Sigmoid colon (tissue), 7 donors: ENCODE measurements around the gene PRUNE2. TPM values are rescaled to one million over a fixed set of nuclear protein-coding genes. Genes with fewer than 3 reads are reported as not detected.

ENCODE experiments used
- DNase-seq: peaks from one replicate; pipeline ENCODE4 v3.0.0-alpha.2; 2019
- H3K27ac ChIP-seq, 4 donors: fragments of 200-600 bp; sonication (generic); one replicate each; pipeline ENCODE4 v1.5.1; 2016 to 2019; ENCODE audit warnings: mild to moderate bottlenecking in 1 of 4
- H3K27me3 ChIP-seq, 3 donors: fragments of 200-600 bp; sonication (generic); one replicate each; pipeline ENCODE4 v1.5.1; 2019; ENCODE audit warnings: mild to moderate bottlenecking in 1 of 3
- H3K36me3 ChIP-seq, 4 donors: fragments of 200-600 bp; sonication (generic); one replicate each; pipeline ENCODE4 v1.5.1; 2016 to 2019
- H3K4me1 ChIP-seq, 4 donors: fragments of 200-600 bp; sonication (generic); one replicate each; pipeline ENCODE4 v1.5.1; 2017 to 2019
- H3K4me3 ChIP-seq, 4 donors: fragments of 200-600 bp; sonication (generic); one replicate each; pipeline ENCODE4 v1.5.1; 2017 to 2019; ENCODE audit warnings: mild to moderate bottlenecking in 2 of 4, moderate library complexity in 1 of 4
- H3K9me3 ChIP-seq, 4 donors: fragments of 200-600 bp in 3 of 4; sonication (generic) in 3 of 4; one replicate each; pipeline versions ENCODE4 v1.5.1 to v1.6.1; 2013 to 2019
- EP300 ChIP-seq, 4 donors: sonication (generic); formaldehyde crosslinking; IDR thresholded peaks; one replicate each; pipeline ENCODE4 v1.6.1; 2017; ENCODE audit warnings: antibody characterized with exemption in 4 of 4
- POLR2A ChIP-seq, 2 donors: fragments of 450-650 bp; IDR thresholded peaks; one replicate each; pipeline ENCODE4 v1.6.1; 2016; ENCODE audit warnings: antibody characterized with exemption in 2 of 2, mild to moderate bottlenecking in 2 of 2, moderate library complexity in 2 of 2
- POLR2AphosphoS5 ChIP-seq, 4 donors: sonication (generic); formaldehyde crosslinking; IDR thresholded peaks; one replicate each; pipeline ENCODE4 v1.6.1; 2017; ENCODE audit warnings: antibody characterized with exemption in 4 of 4
- WGBS, 2 donors: extraction: QIAGEN DNeasy Blood & Tissue Kit; methylation state at CpG; one replicate each; pipeline ENCODE4 v1.1.7; 2013; 5-methylcytosine and 5-hydroxymethylcytosine counted together
- intact Hi-C: fragments of 100-400 bp; cut with DNase I; formaldehyde crosslinking; loops from one replicate; pipeline ENCODE4 v1.15.1; 2023
- polyA plus RNA-seq, 3 donors: library from polyadenylated mRNA; stranded (reverse); fragments of 200-250 nt; gene quantifications; one replicate each; pipeline ENCODE4 v1.2.3, GENCODE V29; 2013
- total RNA-seq, 4 donors: library from RNA; depleted of rRNA; stranded (reverse); fragments of >200 nt; gene quantifications; one replicate each; pipeline ENCODE4 v1.1.0, GENCODE V29; 2016
- TF ChIP-seq, protein P1 (sequence below), 4 experiments: fragments of 450-650 bp in 3 of 4; fragments of 200-600 bp in 1 of 4; IDR thresholded peaks; one replicate each; pipeline ENCODE4 v1.5.1; 2016 to 2019; ENCODE audit warnings: antibody characterized with exemption in 4 of 4, mild to moderate bottlenecking in 3 of 4, moderate library complexity in 2 of 4
- donor health status: healthy with polysubstance abuse.
- donor health status: Bipolar disorder and iron deficiency.
- donor health status: healthy.

PRUNE2 gene
- total and polyA plus RNA-seq, 7 donors: 7.4 to 536 (median 440) TPM

DNA sequence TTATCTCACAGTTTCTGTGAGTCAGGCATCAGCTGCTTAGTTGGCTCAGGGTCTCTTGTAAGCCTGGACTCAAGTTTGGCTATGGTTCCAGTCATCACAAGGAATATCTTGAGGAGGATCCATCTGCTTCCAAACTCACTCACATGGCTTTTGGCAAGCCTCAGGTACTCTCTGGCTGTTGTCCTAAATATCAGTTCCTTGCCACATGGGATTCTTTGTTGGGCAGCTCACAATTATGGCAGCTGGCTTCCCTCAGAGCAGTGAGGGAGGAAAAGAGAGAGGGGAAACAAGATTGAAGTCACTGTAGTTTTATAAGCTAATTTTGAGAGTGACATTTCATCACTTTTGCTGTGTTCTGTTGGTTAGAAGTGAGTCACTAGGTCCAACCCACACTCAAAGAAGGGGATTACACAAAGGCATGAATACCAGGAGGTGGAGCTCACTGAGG, 302.4 kb downstream of the PRUNE2 start:
- Histone ChIP-seq H3K27ac (no peak overlapping the region), H3K4me3 (no peak overlapping the region), H3K9me3 (no peaks in the 10 kb centered on the region), H3K4me1 (no peaks in the 10 kb centered on the region), H3K36me3 (no peaks in the 10 kb centered on the region), H3K27me3 (peaks cover 0 to 10% (median 0%) of the 10 kb centered on the region in 3 donors)
- no peak for DNase-seq
- TF ChIP-seq, protein P1, sequence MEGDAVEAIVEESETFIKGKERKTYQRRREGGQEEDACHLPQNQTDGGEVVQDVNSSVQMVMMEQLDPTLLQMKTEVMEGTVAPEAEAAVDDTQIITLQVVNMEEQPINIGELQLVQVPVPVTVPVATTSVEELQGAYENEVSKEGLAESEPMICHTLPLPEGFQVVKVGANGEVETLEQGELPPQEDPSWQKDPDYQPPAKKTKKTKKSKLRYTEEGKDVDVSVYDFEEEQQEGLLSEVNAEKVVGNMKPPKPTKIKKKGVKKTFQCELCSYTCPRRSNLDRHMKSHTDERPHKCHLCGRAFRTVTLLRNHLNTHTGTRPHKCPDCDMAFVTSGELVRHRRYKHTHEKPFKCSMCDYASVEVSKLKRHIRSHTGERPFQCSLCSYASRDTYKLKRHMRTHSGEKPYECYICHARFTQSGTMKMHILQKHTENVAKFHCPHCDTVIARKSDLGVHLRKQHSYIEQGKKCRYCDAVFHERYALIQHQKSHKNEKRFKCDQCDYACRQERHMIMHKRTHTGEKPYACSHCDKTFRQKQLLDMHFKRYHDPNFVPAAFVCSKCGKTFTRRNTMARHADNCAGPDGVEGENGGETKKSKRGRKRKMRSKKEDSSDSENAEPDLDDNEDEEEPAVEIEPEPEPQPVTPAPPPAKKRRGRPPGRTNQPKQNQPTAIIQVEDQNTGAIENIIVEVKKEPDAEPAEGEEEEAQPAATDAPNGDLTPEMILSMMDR (IDR thresholded peaks at IDR 0.05): no peak
- TF ChIP-seq POLR2AphosphoS5 (IDR thresholded peaks at IDR 0.05): peak in 1 of 4 donors; percentile 7
- intact Hi-C loops: loop anchor here (10.0 kb wide), 1 partner anchor 301 kb away; the partner anchor contains the start of gene PRUNE2

DNA sequence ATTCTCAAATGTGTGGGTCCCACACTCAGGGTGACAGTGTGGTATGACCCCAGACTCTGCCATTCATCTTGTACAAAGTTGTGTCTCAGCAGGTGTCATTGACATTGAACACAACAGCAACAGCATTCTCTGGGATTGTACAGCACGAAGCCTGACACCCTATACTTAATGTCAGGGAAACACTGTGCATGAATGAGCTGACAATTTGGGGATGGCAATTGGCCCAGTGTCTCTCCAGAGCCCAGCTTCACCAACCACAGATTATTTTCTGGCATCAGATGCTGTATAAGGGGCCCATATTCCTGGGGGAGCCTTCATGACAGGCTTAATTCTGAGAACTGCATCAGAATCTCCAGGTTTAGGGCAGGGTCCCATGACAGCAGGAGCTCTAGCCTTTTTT, 303.7 kb downstream of the PRUNE2 start:
- H3K36me3 ChIP-seq: no peaks in the 10 kb centered on the region

DNA sequence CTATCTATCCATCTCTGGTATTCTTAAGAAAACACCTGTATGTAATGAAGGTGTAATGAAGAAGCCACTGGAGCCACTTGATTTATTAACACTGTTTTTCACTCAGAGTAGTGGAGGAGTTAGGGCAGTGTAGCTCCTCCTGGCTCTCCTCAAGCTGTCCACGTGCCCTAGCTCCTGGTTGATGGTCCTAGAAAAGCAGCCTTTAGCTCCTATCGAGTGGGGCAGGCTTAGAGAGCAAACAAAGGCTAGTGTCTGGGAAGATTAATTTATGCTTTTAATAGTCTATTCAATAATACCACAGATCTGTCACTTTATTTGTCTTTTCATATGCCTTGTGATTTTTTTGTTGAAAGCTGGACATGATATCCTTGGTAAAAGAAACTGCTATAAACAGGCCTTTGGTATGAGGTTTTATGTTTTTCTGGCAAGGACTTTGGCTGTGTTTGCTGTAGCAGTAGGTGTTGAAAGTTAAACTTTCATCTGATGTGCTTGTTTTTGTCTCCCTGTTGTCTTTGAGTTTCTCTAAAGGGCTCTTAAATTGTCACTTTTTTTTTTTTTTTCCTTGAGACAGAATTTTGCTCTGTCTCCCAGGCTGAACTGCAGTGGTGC, 305.8 kb downstream of the PRUNE2 start:
- TF ChIP-seq POLR2AphosphoS5 (IDR thresholded peaks at IDR 0.05): no peak
- TF ChIP-seq EP300 (IDR thresholded peaks at IDR 0.05): no peak
- TF ChIP-seq, protein P1 (IDR thresholded peaks at IDR 0.05): no peak
- no peak for TF ChIP-seq POLR2A (IDR thresholded peaks at IDR 0.05)
- DNase-seq: no peak
- no peak overlapping the region for H3K27ac ChIP-seq
- 29 to 61% methylated on average over 2 of the region's 2 CpGs for WGBS, 2 donors
- H3K4me1 ChIP-seq: no peaks in the 10 kb centered on the region
- no peak overlapping the region for H3K4me3 ChIP-seq
- peaks cover 0 to 15% (median 0%) of the 10 kb centered on the region in 3 donors for H3K27me3 ChIP-seq
- H3K9me3 ChIP-seq: no peaks in the 10 kb centered on the region
- H3K36me3 ChIP-seq: no peaks in the 10 kb centered on the region
- intact Hi-C loops: loop anchor here (10.0 kb wide), 1 partner anchor 305 kb away; the partner anchor contains the start of gene PRUNE2

More for the DNA sequence above, 303.7 kb downstream of the PRUNE2 start:
- no peak overlapping the region for H3K4me3 ChIP-seq
- no peak for DNase-seq
- no peak overlapping the region for H3K27ac ChIP-seq
- intact Hi-C loops: loop anchor here (10.0 kb wide), 1 partner anchor 303 kb away; the partner anchor contains the start of gene PRUNE2
- no peaks in the 10 kb centered on the region for H3K4me1 ChIP-seq
- H3K27me3 ChIP-seq: peaks cover 0 to 10% (median 0%) of the 10 kb centered on the region in 3 donors
- TF ChIP-seq EP300 (IDR thresholded peaks at IDR 0.05): no peak
- TF ChIP-seq, protein P1 (IDR thresholded peaks at IDR 0.05): no peak
- TF ChIP-seq POLR2AphosphoS5 (IDR thresholded peaks at IDR 0.05): no peak
- no peak for TF ChIP-seq POLR2A (IDR thresholded peaks at IDR 0.05)
- 85 to 97% methylated on average over 1 of the region's 1 CpG for WGBS, 2 donors
- no peaks in the 10 kb centered on the region for H3K9me3 ChIP-seq

DNA sequence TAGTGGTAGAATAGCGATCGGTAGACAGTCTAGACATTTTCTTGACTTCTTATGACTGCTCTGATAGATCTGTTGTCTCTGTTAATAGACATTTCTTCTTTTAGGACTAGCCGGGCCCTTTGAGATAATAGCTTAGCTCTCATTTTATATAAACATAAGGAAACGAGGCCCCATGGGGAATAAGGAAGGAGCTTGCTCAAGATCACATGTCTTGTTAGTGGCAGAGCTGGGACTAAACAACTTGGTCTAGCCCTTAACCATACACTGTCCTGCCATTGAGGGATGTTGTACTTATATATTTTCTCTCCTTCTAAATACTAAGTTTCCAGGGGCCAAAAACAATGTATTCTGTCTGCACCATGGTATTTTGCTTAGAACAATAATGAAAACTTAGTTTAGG, 306.9 kb downstream of the PRUNE2 start:
- 68 to 69% methylated on average over 4 of the region's 4 CpGs for WGBS, 2 donors
- DNase-seq: no peak
- no peaks in the 10 kb centered on the region for H3K4me1 ChIP-seq
- no peaks in the 10 kb centered on the region for H3K36me3 ChIP-seq
- no peak overlapping the region for H3K4me3 ChIP-seq
- intact Hi-C loops: no loop called here
- H3K27me3 ChIP-seq: peaks cover 0 to 15% (median 0%) of the 10 kb centered on the region in 3 donors
- no peak overlapping the region for H3K27ac ChIP-seq
- TF ChIP-seq POLR2AphosphoS5 (IDR thresholded peaks at IDR 0.05): no peak
- no peak for TF ChIP-seq EP300 (IDR thresholded peaks at IDR 0.05)
- TF ChIP-seq POLR2A (IDR thresholded peaks at IDR 0.05): no peak
- no peaks in the 10 kb centered on the region for H3K9me3 ChIP-seq

DNA sequence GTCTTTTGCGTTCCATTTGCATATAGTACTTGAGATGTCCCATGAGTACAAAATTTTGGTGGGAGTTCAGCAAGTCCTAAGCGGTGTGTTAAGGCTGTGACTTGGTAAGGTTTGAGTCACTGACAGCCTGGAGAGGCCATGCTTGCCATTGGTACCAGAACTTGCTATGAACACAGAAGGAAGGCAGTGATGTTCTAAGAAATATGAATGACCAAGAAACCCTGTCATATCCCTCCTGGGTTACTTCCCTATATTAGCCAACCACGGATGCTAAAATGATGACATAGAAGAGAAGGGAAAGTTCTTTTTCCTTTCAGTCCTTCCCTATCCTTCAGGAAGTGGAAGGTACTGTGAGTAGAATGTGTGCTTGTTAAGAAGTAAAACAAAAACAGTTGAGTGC, 310.3 kb downstream of the PRUNE2 start:
- Histone ChIP-seq H3K4me1 (no peaks in the 10 kb centered on the region), H3K9me3 (no peaks in the 10 kb centered on the region), H3K4me3 (no peak overlapping the region), H3K36me3 (no peaks in the 10 kb centered on the region), H3K27ac (no peak overlapping the region), H3K27me3 (peaks cover 0 to 5% (median 0%) of the 10 kb centered on the region in 3 donors)
- no peak for DNase-seq
- TF ChIP-seq POLR2AphosphoS5 (IDR thresholded peaks at IDR 0.05) (no peak), POLR2A (IDR thresholded peaks at IDR 0.05) (no peak), EP300 (IDR thresholded peaks at IDR 0.05) (no peak)
- TF ChIP-seq, protein P1 (IDR thresholded peaks at IDR 0.05): no peak
- intact Hi-C loops: no loop called here
- 70 to 87% methylated on average over 3 of the region's 3 CpGs for WGBS, 2 donors
